Lower lobe of right lung (tissue), 2 donors: Measurements from ENCODE around the gene ESR1. TPM values are rescaled to one million over a fixed set of nuclear protein-coding genes. Genes with fewer than 3 reads are reported as not detected.

Experiments used
- ATAC-seq, 2 donors: fragments of 200-7000 bp; cut with Tn5 transposase; one replicate each; pipeline ENCODE4 v1.9.1; 2020 to 2022; ENCODE audit warnings: mild to moderate bottlenecking in 2 of 2, moderate library complexity in 2 of 2
- DNase-seq: peaks from one replicate; pipeline ENCODE4 v3.0.0-alpha.2; 2020
- H3K27ac ChIP-seq: fragments of 200-600 bp; one replicate; pipeline ENCODE4 v1.8.0; 2022
- H3K27me3 ChIP-seq: fragments of 200-600 bp; one replicate; pipeline ENCODE4 v1.8.0; 2022; ENCODE audit warnings: low read depth
- H3K36me3 ChIP-seq: fragments of 200-600 bp; one replicate; pipeline ENCODE4 v1.8.0; 2022; ENCODE audit warnings: mild to moderate bottlenecking
- H3K4me1 ChIP-seq: fragments of 200-600 bp; one replicate; pipeline ENCODE4 v1.8.0; 2022
- H3K4me3 ChIP-seq: fragments of 200-600 bp; one replicate; pipeline ENCODE4 v1.8.0; 2022; ENCODE audit warnings: mild to moderate bottlenecking
- H3K9me3 ChIP-seq: fragments of 200-600 bp; one replicate; pipeline ENCODE4 v1.8.0; 2022
- CTCF ChIP-seq: fragments of 200-600 bp; IDR thresholded peaks from one replicate; pipeline ENCODE4 v1.8.0; 2022; ENCODE audit warnings: antibody characterized with exemption, mild to moderate bottlenecking
- intact Hi-C: fragments of 100-400 bp; cut with DNase I; formaldehyde crosslinking; loops from one replicate; pipeline ENCODE4 v1.11.0; 2022
- total RNA-seq: library from RNA; stranded (reverse); fragmentation: NEBNext Ultra II Directional; extraction: Animal tissue kit (Norgen Biotek cat#: 25700); gene quantifications from one replicate; pipeline ENCODE4 v1.2.1, GENCODE V29; 2021
- donor health status: DM: no; HTN: yes; CAD: no; lungs with severe emphysema.

Gene ESR1
- total RNA-seq, 1 donor from 2014 or later, result 3.7 TPM

- no peak for DNase-seq
- intact Hi-C loops, result no loop called here
- Histone ChIP-seq H3K4me1 (no peaks in the 10 kb centered on the region), H3K36me3 (no peaks in the 10 kb centered on the region), H3K27me3 (no peaks in the 10 kb centered on the region), H3K9me3 (no peaks in the 10 kb centered on the region), H3K4me3 (no peak overlapping the region), H3K27ac (no peak overlapping the region)
- ATAC-seq, result no peak
- TF ChIP-seq CTCF, result no peak
These were observed 196.6 kb downstream of the ESR1 start for GRCh38 chr6:152004036-152004566.

- ATAC-seq (no peak), DNase-seq (no peak)
- H3K36me3 ChIP-seq, result no peaks in the 10 kb centered on the region
- no peaks in the 10 kb centered on the region for H3K27me3 ChIP-seq
- H3K4me1 ChIP-seq, result no peaks in the 10 kb centered on the region
- no peak overlapping the region for H3K4me3 ChIP-seq
- TF ChIP-seq CTCF, result no peak
- intact Hi-C loops, result no loop called here
- H3K9me3 ChIP-seq, result no peaks in the 10 kb centered on the region
- no peak overlapping the region for H3K27ac ChIP-seq
These were observed 197.4 kb downstream of the ESR1 start for GRCh38 chr6:152004896-152005295.

- Histone ChIP-seq H3K9me3 (no peaks in the 10 kb centered on the region), H3K36me3 (no peaks in the 10 kb centered on the region), H3K4me3 (no peak overlapping the region), H3K4me1 (no peaks in the 10 kb centered on the region), H3K27ac (no peak overlapping the region), H3K27me3 (no peaks in the 10 kb centered on the region)
- TF ChIP-seq CTCF, result no peak
- ATAC-seq (no peak), DNase-seq (no peak)
- intact Hi-C loops, result no loop called here
These were observed 201.3 kb downstream of the ESR1 start for GRCh38 chr6:152008779-152009178.

- no peak for ATAC-seq
- TF ChIP-seq CTCF, result no peak
- no peak for DNase-seq
- Histone ChIP-seq H3K9me3 (no peaks in the 10 kb centered on the region), H3K27ac (no peak overlapping the region), H3K27me3 (no peaks in the 10 kb centered on the region), H3K36me3 (no peaks in the 10 kb centered on the region), H3K4me1 (no peaks in the 10 kb centered on the region), H3K4me3 (no peak overlapping the region)
- intact Hi-C loops, result no loop called here
These were observed 204.7 kb downstream of the ESR1 start for GRCh38 chr6:152012227-152012626.

- Histone ChIP-seq H3K9me3 (peaks cover 4% of the 10 kb centered on the region), H3K4me1 (no peaks in the 10 kb centered on the region), H3K27ac (no peak overlapping the region), H3K27me3 (no peaks in the 10 kb centered on the region), H3K4me3 (no peak overlapping the region), H3K36me3 (no peaks in the 10 kb centered on the region)
- no peak for TF ChIP-seq CTCF
- DNase-seq, result no peak
- no peak for ATAC-seq
- intact Hi-C loops, result no loop called here
These were observed 211.4 kb downstream of the ESR1 start for GRCh38 chr6:152018876-152019275.

- Histone ChIP-seq H3K27me3 (no peaks in the 10 kb centered on the region), H3K4me1 (no peaks in the 10 kb centered on the region), H3K4me3 (no peak overlapping the region), H3K27ac (no peak overlapping the region), H3K9me3 (peaks cover 6% of the 10 kb centered on the region), H3K36me3 (no peaks in the 10 kb centered on the region)
- DNase-seq (no peak), ATAC-seq (no peak)
- intact Hi-C loops, result no loop called here
- no peak for TF ChIP-seq CTCF
These were observed 214.8 kb downstream of the ESR1 start for GRCh38 chr6:152022303-152022702.
